Stromal cell of bone marrow (primary cell): Measurements from ENCODE around the gene OR2A12.
"Not testable (repeated sequence)": the region's sequence is repeated elsewhere in the genome, so short reads cannot be mapped to it uniquely, and the experiment has no call there.

Experiments used
- DNase-seq: peaks from one replicate; pipeline ENCODE4 v3.0.0-alpha.2; 2012; ENCODE audit warnings: low read depth

Gene OR2A12, protein sequence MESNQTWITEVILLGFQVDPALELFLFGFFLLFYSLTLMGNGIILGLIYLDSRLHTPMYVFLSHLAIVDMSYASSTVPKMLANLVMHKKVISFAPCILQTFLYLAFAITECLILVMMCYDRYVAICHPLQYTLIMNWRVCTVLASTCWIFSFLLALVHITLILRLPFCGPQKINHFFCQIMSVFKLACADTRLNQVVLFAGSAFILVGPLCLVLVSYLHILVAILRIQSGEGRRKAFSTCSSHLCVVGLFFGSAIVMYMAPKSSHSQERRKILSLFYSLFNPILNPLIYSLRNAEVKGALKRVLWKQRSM

GRCh38 chr7:144085978-144086377 is at the start of gene OR2A12:
OR2A12 (plus strand) TSS chr7:144086278; CDS start chr7:144095108, 8,830 bp downstream.
- DNase-seq: no peak

DNA sequence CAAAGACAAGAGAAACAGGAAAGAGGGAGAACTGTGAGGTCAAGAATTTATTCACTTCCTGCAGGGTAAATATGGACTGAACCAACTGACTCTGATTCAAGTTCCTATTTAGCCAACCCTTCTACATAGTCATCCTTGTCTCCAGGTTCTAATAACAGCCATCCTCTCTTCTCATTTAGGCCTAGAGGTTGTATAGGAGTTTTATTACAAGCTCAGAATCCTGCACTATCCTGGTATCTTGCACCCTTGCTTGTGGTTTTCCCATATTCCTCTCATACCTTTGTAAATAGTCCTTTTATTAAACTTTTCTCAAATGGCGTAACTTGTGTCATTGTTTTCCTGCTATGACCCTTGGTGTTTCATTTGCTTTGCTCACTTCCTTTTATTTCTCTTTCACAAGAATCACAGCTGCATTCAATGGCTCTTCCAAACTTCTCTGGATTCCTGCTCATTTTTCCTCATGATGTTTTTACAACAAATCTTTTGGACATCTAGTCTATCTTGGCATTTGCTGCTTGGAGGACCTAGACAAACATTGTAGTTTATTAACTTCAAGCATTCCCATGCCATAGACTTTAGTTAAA is 49.7 kb upstream of the OR2A12 start:
- no peak for DNase-seq

- no peak for DNase-seq
Measured at GRCh38 chr7:144037414-144038035, 48.6 kb upstream of the OR2A12 start.

DNA sequence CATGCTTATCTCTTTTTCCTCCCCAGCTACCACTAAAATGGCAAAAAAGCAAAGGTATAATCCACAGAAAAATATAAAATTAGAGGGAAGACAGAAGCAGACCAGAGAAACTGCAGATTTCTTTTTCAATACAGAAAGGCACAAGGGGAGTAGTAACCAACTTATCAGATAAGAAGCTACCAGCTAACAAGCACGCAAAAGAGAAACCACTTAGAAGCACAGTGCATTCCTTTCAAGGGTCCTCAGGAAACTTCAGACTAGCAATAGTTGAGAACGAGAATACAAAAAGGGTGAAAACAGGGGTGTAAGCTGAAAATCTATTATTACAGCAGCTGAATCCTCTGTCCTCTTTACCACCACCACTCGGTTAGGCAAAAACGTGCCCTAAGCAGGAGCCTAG is 47.2 kb upstream of the OR2A12 start:
- DNase-seq: no peak

DNA sequence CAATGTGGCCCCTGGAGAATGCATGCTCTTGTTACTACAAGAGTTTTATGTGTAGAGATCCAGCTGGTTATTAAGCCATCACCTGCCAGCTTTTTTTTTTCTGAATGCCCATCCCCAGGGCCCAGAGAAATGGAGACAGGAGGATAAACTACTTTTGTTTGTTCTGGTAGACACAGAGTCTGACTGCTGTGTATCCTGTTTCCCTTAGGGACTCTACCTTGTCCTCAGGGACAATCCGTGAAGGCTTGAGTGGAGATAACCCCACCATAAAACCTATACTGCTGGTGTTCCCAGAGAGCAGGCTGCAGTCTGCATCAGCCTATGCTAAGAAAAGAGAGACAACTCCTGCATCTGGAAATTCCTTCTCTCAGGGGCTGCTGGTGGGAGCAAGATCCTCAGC is 37.4 kb upstream of the OR2A12 start, which contains the start of gene OR2A5:
OR2A5 (plus strand) TSS at position 301 of the 400 bp plus-strand sequence. CDS start 1,454 bp downstream, outside the sequence.
- DNase-seq: no peak

DNA sequence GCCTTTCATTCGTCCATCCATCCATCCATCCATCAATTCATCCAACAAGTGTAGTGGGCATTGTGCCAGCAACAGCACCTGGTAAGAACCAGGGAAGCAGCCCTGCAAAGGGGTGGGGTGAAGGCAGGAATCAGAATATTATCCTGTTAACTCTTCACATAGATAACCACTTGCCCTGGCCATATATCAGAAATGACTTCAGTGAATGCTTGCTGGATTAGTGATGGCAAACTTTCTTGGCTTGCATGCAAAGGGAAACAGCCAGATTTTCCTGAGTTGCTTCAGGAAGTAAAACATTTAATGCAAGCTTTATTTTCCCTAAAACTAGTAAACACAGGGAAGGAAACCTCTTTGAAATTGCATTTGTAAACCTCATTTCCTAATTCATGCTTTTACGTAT is 36.6 kb upstream of the OR2A12 start:
- no peak for DNase-seq

- DNase-seq: no peak
Measured at GRCh38 chr7:144050093-144050492, 36.0 kb upstream of the OR2A12 start.

GRCh38 chr7:144050884-144051283 is 35.2 kb upstream of the OR2A12 start:
- not testable (repeated sequence) for DNase-seq

GRCh38 chr7:144057954-144058353 is 28.1 kb upstream of the OR2A12 start:
- no peak for DNase-seq

DNA sequence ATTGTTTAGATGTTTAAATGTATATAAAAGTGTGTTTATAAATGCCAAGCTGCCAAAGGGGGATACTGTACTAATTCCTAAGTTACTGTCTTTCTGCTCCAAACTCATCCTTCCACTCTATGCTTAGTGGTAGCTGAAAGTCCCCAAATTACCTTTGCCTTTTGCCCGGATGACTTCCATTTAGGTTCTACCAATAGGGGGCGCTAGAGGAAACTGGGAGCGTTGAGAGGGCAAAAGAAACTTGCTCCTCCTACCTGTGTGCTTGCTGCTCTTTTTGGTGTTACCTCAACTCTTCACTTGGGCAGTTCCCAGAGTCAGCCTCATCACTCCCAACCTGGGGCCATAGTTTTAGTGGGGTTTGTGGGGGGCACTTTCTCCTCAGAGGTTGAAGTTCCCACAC is 22.4 kb upstream of the OR2A12 start:
- no peak for DNase-seq

- no peak for DNase-seq
Measured at GRCh38 chr7:144069511-144069910, 16.6 kb upstream of the OR2A12 start, which contains the start of gene OR2A25. OR2A25 (plus strand) TSS chr7:144069811; CDS start chr7:144074220, 4,409 bp downstream.

GRCh38 chr7:144069953-144070352 is 16.1 kb upstream of the OR2A12 start:
- no peak for DNase-seq

GRCh38 chr7:144074374-144074773 is 11.7 kb upstream of the OR2A12 start:
- no peak for DNase-seq

DNA sequence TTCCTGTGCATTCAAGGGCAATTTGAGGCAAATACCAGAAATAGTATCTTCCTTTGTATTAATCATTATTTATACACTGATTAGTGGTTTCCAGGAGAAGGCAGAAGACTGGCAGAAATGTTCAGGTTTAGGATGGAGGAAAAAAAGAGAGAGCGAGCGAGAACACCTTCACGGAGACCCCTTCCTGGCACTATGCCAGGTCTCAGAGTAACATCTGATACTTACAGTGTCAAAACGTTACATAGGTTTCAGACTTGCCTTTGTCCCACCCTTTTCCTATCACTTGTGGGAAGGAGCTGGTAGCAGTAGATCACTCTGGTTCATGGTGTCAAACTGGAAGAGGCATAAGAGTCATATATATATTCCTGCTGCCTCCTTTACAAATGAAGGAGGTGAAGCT is 652 bp downstream of the OR2A12 start:
- DNase-seq: no peak

DNA sequence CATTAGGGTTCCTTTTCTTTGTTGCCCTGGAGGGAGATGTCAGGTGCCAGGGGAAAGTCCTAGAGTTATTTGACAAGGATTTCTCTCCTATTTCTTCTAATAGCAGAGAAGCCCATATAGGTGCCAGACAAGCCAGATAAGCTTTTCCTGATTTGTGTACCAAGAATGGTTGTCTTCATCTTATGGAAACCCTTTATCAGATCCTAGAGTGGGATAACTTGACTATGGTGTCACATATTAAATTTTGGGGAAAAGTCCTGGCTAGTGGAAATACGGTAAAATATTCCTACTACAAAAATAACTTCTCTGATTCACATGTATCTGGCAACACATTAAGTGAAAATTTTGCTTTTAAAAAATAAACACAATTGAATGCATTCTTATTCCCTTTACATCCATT is 1.2 kb downstream of the OR2A12 start:
- DNase-seq: no peak

DNA sequence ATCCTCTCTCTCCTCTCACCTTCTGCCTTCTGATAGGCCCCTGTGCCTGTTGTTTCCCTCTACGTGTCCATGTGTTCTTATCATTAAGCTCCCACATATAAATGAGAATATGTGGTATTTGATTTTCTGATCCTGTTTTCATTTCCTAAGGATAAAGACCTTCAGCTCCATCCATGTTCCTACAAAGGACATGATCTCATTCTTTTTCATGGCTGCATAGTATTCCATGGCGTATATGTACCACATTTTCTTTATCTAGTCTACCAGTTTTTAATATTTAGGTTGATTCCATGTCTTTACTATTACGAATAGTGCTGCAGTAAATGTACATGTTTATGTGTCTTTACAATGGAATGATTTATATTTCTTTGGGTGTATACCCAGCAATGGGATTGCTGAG is 4.6 kb downstream of the OR2A12 start:
- DNase-seq: no peak

GRCh38 chr7:144098776-144099175 is 12.7 kb downstream of the OR2A12 start:
- no peak for DNase-seq

DNA sequence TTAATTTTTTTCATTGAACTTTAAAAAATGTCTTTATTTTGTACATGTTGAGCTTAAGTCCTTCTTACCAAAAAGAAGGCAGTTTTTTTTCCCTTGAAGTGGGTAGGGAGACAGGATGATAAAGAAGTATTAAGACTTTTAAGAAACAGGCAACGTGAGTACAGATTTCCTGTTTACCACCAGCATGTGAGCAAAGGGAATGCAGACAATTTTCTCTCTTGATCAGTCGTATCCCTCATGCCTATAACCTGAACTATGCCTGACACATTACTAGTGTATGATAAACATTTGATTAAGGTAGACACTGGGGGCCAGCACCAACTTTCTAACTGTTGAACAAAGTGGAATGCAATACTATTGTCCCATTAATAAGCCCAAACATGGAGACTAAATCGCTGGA is 14.5 kb downstream of the OR2A12 start:
- DNase-seq: no peak

- DNase-seq: no peak
Measured at GRCh38 chr7:144102041-144102440, 16.0 kb downstream of the OR2A12 start.

GRCh38 chr7:144105211-144105610 is 19.1 kb downstream of the OR2A12 start:
- DNase-seq: no peak

- no peak for DNase-seq
Measured at GRCh38 chr7:144109283-144109682, 23.2 kb downstream of the OR2A12 start, which contains the start of gene OR2A2. OR2A2 (plus strand) TSS chr7:144109583; CDS start chr7:144109583, 0 bp downstream.

DNA sequence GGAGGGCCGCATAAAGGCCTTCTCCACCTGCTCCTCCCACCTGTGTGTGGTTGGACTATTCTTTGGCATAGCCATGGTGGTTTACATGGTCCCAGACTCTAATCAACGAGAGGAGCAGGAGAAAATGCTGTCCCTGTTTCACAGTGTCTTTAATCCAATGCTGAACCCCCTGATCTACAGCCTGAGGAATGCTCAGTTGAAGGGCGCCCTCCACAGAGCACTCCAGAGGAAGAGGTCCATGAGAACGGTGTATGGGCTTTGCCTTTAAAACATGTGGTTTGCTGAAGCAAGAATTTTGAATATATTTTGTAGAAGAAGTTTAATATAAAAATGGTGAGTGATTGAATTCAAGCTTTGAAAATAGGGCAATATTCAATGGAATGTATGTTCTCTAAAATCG is 24.2 kb downstream of the OR2A12 start:
- no peak for DNase-seq

- no peak for DNase-seq
Measured at GRCh38 chr7:144113651-144114050, 27.6 kb downstream of the OR2A12 start.
